Gastrocnemius medialis (tissue), 4 donors: Measurements from ENCODE around the gene GULP1.

ENCODE experiments used
- POLR2A ChIP-seq, 2 donors: fragments of 450-650 bp; IDR thresholded peaks; one replicate each; pipeline ENCODE4 v1.6.1; 2017; ENCODE audit warnings: antibody characterized with exemption in 2 of 2, mild to moderate bottlenecking in 2 of 2, moderate library complexity in 2 of 2
- TF ChIP-seq, protein P1 (sequence below), 5 experiments: fragments of 450-650 bp in 3 of 5; fragments of 200-600 bp in 2 of 5; sonication (generic) in 2 of 5; IDR thresholded peaks in 4 of 5; conservative IDR thresholded peaks in 1 of 5; 1 replicate in 4 of 5; 2 replicates in 1 of 5; pipeline ENCODE4 v1.5.1; 2016 to 2019; ENCODE audit warnings: antibody characterized with exemption in 5 of 5, mild to moderate bottlenecking in 3 of 5, moderate library complexity in 3 of 5

DNA sequence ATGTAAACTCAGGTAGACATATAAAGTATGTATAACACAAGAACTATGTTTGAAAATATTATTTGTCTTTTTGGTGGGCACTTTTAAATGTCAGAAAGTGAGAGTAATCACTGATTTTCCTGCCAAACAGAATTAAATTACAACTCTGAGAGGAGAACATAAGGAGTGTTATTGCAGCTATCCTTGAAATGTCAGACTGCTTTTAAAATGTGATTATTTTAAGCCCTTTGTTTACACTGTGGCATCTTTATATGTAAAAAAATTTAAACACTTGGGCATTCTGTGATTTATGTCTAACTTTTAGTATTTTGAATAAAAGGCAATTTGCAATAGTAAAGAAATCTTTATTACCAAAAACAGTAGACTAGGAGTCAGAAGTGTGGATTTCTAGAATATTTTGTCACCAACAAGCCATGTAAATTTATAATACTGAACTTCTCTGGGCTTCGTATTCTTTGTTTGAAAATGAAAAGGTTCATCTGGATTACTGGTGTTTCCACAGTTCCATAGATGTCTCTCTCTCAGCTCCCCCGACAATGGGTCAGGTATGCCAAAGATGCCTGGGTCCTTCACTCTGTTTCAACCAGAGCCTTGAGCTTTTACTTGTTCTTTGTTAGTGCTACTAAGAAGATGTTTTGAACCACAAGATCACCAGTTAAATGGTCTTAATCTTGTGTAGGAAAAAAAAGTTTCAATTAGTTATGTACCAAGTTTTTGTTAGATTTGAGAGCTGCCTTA, 38.8 kb downstream of the GULP1 start:
- TF ChIP-seq POLR2A (IDR thresholded peaks at IDR 0.05), result no peak
- TF ChIP-seq, protein P1, sequence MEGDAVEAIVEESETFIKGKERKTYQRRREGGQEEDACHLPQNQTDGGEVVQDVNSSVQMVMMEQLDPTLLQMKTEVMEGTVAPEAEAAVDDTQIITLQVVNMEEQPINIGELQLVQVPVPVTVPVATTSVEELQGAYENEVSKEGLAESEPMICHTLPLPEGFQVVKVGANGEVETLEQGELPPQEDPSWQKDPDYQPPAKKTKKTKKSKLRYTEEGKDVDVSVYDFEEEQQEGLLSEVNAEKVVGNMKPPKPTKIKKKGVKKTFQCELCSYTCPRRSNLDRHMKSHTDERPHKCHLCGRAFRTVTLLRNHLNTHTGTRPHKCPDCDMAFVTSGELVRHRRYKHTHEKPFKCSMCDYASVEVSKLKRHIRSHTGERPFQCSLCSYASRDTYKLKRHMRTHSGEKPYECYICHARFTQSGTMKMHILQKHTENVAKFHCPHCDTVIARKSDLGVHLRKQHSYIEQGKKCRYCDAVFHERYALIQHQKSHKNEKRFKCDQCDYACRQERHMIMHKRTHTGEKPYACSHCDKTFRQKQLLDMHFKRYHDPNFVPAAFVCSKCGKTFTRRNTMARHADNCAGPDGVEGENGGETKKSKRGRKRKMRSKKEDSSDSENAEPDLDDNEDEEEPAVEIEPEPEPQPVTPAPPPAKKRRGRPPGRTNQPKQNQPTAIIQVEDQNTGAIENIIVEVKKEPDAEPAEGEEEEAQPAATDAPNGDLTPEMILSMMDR (IDR thresholded peaks at IDR 0.05 in 4 of 5, conservative IDR thresholded peaks at IDR 0.05 in 1 of 5), result no peak
